Upper lobe of left lung (tissue), 6 donors: Measurements from ENCODE around the gene ULBP1. TPM values are rescaled to one million over a fixed set of nuclear protein-coding genes. Genes with fewer than 3 reads are reported as not detected.
"Not testable (repeated sequence)": the region's sequence is repeated elsewhere in the genome, so short reads cannot be mapped to it uniquely, and the experiment has no call there.

Experiments used
- ATAC-seq, 2 donors: fragments of 200-7000 bp; cut with Tn5 transposase; one replicate each; pipeline ENCODE4 v1.9.1; 2022; ENCODE audit warnings: mild to moderate bottlenecking in 2 of 2, moderate library complexity in 2 of 2; ENCODE audit not compliant: low FRiP score in 2 of 2
- DNase-seq, 2 donors: peaks; one replicate each; pipeline ENCODE4 v3.0.0-alpha.2; 2019 to 2020
- H3K27ac ChIP-seq, 4 donors: fragments of 200-600 bp; sonication (generic); one replicate each; pipeline ENCODE4 v1.5.1; 2016 to 2019
- H3K27me3 ChIP-seq, 4 donors: fragments of 200-600 bp; sonication (generic); one replicate each; pipeline ENCODE4 v1.5.1; 2017 to 2019
- H3K36me3 ChIP-seq, 4 donors: fragments of 200-600 bp; sonication (generic); one replicate each; pipeline ENCODE4 v1.5.1; 2016 to 2019
- H3K4me1 ChIP-seq, 4 donors: fragments of 200-600 bp; sonication (generic); one replicate each; pipeline ENCODE4 v1.5.1; 2018 to 2019
- H3K4me3 ChIP-seq, 4 donors: fragments of 200-600 bp; sonication (generic); one replicate each; pipeline ENCODE4 v1.5.1; 2017 to 2019; ENCODE audit warnings: mild to moderate bottlenecking in 2 of 4, moderate library complexity in 1 of 4
- H3K9me3 ChIP-seq, 4 donors: fragments of 200-600 bp; sonication (generic); one replicate each; pipeline ENCODE4 v1.5.1; 2018 to 2019
- EP300 ChIP-seq, 4 donors: sonication (generic); formaldehyde crosslinking; IDR thresholded peaks; one replicate each; pipeline ENCODE4 v1.5.1; 2017; ENCODE audit warnings: antibody characterized with exemption in 4 of 4, control low read depth in 2 of 4
- POLR2A ChIP-seq, 4 donors: fragments of 450-650 bp; IDR thresholded peaks; one replicate each; pipeline ENCODE4 v1.5.1; 2016 to 2017; ENCODE audit warnings: antibody characterized with exemption in 4 of 4, mild to moderate bottlenecking in 2 of 4
- POLR2AphosphoS5 ChIP-seq, 2 donors: sonication (generic); formaldehyde crosslinking; IDR thresholded peaks; one replicate each; pipeline ENCODE4 v1.5.1; 2017; ENCODE audit warnings: antibody characterized with exemption in 2 of 2
- WGBS, 2 donors: methylation state at CpG; one replicate each; pipeline ENCODE4 v1.1.5; 2017 to 2018; 5-methylcytosine and 5-hydroxymethylcytosine counted together
- total RNA-seq, 6 donors: library from RNA; depleted of rRNA in 4 of 6; stranded (reverse); fragments of >200 nt in 4 of 6; gene quantifications; one replicate each; pipeline versions ENCODE4 v1.1.0 to v1.2.1, GENCODE V29; 2016 to 2021
- TF ChIP-seq, protein P1 (sequence below), 6 experiments: fragments of 450-650 bp in 4 of 6; fragments of 200-600 bp in 2 of 6; sonication (generic) in 2 of 6; IDR thresholded peaks; one replicate each; pipeline ENCODE4 v1.5.1; 2016 to 2019; ENCODE audit warnings: antibody characterized with exemption in 6 of 6
- donor health status: DM: no; HTN: no; CAD: no; lungs with moderate emphysema.
- donor health status: DM: no; HTN: yes; CAD: no; lungs with severe emphysema.

The ULBP1 gene
- total RNA-seq, 6 donors from 2014 or later, result under 0.01 to 1.6 (median 0.80) TPM

DNA sequence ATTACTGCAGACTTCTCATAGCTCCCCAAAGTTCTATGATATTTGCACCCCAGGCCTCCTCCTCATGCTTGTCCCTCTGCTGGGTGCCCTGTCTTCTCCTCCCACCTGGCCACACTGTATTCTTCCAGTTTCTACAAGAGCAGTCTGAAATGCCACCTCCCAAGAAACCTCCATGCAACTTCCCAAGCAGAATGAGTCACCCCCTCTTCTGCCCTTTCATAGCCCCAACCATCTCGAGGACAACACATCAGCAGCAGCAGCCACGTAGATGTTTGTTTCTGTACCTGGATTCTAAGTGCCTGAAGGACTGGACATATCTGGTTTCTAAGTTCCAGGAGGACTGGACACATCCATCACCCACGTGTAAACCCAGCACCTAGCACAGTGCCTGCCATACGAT lies 28.5 kb upstream of the ULBP1 start:
- no peaks in the 10 kb centered on the region for H3K9me3 ChIP-seq
- no peak for DNase-seq
- H3K4me3 ChIP-seq, result no peak overlapping the region
- TF ChIP-seq POLR2A (IDR thresholded peaks at IDR 0.05) (no peak), POLR2AphosphoS5 (IDR thresholded peaks at IDR 0.05) (no peak), EP300 (IDR thresholded peaks at IDR 0.05) (no peak)
- TF ChIP-seq, protein P1, sequence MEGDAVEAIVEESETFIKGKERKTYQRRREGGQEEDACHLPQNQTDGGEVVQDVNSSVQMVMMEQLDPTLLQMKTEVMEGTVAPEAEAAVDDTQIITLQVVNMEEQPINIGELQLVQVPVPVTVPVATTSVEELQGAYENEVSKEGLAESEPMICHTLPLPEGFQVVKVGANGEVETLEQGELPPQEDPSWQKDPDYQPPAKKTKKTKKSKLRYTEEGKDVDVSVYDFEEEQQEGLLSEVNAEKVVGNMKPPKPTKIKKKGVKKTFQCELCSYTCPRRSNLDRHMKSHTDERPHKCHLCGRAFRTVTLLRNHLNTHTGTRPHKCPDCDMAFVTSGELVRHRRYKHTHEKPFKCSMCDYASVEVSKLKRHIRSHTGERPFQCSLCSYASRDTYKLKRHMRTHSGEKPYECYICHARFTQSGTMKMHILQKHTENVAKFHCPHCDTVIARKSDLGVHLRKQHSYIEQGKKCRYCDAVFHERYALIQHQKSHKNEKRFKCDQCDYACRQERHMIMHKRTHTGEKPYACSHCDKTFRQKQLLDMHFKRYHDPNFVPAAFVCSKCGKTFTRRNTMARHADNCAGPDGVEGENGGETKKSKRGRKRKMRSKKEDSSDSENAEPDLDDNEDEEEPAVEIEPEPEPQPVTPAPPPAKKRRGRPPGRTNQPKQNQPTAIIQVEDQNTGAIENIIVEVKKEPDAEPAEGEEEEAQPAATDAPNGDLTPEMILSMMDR (IDR thresholded peaks at IDR 0.05), result no peak
- no peaks in the 10 kb centered on the region for H3K36me3 ChIP-seq
- H3K4me1 ChIP-seq, result peaks cover 10 to 13% (median 12%) of the 10 kb centered on the region in 4 donors
- H3K27ac ChIP-seq, result no peak overlapping the region
- H3K27me3 ChIP-seq, result peaks cover 0 to 30% (median 13%) of the 10 kb centered on the region in 4 donors
- no peak for ATAC-seq
- 49 to 62% methylated on average over 4 of the region's 4 CpGs for WGBS, 2 donors

DNA sequence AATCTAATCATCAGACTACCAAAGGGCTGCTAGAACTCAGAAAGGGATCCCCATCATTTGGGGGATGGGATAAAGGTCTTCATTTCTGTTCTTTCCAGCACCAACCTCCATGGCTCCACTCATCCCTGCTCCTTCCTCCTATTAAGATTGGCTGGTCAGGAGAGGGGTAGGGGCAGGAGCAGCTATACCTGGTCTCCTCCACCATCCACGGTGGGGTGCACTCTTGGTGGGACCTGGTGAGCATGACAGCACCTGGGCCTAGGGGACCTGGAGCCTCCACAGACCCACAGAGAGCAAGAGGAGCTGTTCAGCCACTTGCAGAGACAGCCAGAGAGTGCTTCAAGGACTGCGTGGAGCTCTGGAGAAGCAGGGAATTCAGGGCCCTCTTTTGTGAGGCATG lies 28.1 kb upstream of the ULBP1 start:
- TF ChIP-seq, protein P1 (IDR thresholded peaks at IDR 0.05), result no peak
- TF ChIP-seq POLR2AphosphoS5 (IDR thresholded peaks at IDR 0.05) (no peak), POLR2A (IDR thresholded peaks at IDR 0.05) (no peak), EP300 (IDR thresholded peaks at IDR 0.05) (no peak)
- 58 to 62% methylated on average over 2 of the region's 2 CpGs for WGBS, 2 donors
- no peak for ATAC-seq
- no peaks in the 10 kb centered on the region for H3K36me3 ChIP-seq
- H3K27me3 ChIP-seq, result peaks cover 0 to 34% (median 15%) of the 10 kb centered on the region in 4 donors
- H3K4me3 ChIP-seq, result no peak overlapping the region
- no peak overlapping the region for H3K27ac ChIP-seq
- H3K4me1 ChIP-seq, result peaks cover 10 to 13% (median 12%) of the 10 kb centered on the region in 4 donors
- no peaks in the 10 kb centered on the region for H3K9me3 ChIP-seq
- DNase-seq, result no peak

DNA sequence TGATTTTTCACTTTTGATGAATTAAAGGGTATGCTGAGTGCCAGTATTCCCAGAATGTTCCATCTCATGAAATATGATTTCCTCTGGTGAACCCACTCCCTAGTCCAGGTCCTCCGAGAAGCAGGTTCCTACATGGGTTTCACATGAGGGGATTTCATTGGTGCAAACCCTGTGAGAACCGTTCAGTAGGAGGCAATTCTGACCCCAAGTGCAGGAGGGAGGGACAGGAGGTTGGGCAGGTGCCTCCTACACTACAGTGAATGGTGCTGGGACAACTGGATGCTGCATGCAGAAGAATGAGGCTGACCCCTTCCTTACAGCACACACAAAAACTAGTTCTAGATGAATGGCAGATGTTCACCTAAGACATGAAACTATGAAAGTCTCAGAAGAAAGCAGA lies 27.0 kb upstream of the ULBP1 start:
- Histone ChIP-seq H3K27me3 (peaks cover 0 to 36% (median 16%) of the 10 kb centered on the region in 4 donors), H3K27ac (no peak overlapping the region), H3K4me1 (peaks cover 14 to 21% (median 19%) of the 10 kb centered on the region in 4 donors), H3K4me3 (no peak overlapping the region), H3K36me3 (no peaks in the 10 kb centered on the region), H3K9me3 (no peaks in the 10 kb centered on the region)
- no peak for ATAC-seq
- DNase-seq, result no peak
- no peak for TF ChIP-seq POLR2A (IDR thresholded peaks at IDR 0.05)
- TF ChIP-seq EP300 (IDR thresholded peaks at IDR 0.05), result no peak
- no peak for TF ChIP-seq POLR2AphosphoS5 (IDR thresholded peaks at IDR 0.05)
- TF ChIP-seq, protein P1 (IDR thresholded peaks at IDR 0.05), result no peak
- 35 to 50% methylated on average over 2 of the region's 2 CpGs for WGBS, 2 donors

DNA sequence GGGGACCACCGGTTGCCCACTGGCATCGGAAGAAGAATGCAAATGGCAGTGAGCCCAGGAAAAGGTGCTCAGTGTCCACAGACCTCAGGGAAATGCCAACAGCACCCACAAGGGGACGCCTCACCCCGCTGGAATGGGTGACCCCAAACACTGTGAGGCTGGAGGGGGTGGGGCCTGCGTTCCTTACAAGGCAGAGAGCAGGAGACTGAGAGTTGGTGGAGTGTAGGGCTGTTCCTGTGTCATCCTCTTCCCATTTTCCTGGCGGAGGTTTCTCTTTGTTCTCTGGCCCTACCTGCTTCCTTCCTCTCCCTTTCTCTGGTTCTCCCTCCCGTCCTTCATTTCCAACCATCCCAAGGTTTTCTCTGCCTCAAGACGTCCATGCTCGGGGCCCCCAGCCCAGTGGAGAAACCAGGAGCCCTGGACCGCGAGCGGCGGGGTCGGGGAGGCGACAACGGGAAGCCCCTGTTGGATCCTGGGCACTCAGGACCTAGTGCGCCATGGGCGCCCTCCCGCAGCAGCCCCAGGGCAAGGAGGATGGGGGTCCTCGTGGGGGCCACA lies 25.7 kb upstream of the ULBP1 start:
- not testable (repeated sequence) for DNase-seq, H3K9me3 ChIP-seq, H3K36me3 ChIP-seq, ATAC-seq, H3K27ac ChIP-seq
- Histone ChIP-seq H3K4me3 (peak overlapping the region in 3 of 4 donors; percentile 40 to 50 (median 49)), H3K4me1 (peaks cover 19 to 27% (median 25%) of the 10 kb centered on the region in 4 donors), H3K27me3 (peaks cover 0 to 39% (median 16%) of the 10 kb centered on the region in 4 donors)
- 2 to 3% methylated on average over 14 to 16 of the region's 20 CpGs for WGBS, 2 donors

DNA sequence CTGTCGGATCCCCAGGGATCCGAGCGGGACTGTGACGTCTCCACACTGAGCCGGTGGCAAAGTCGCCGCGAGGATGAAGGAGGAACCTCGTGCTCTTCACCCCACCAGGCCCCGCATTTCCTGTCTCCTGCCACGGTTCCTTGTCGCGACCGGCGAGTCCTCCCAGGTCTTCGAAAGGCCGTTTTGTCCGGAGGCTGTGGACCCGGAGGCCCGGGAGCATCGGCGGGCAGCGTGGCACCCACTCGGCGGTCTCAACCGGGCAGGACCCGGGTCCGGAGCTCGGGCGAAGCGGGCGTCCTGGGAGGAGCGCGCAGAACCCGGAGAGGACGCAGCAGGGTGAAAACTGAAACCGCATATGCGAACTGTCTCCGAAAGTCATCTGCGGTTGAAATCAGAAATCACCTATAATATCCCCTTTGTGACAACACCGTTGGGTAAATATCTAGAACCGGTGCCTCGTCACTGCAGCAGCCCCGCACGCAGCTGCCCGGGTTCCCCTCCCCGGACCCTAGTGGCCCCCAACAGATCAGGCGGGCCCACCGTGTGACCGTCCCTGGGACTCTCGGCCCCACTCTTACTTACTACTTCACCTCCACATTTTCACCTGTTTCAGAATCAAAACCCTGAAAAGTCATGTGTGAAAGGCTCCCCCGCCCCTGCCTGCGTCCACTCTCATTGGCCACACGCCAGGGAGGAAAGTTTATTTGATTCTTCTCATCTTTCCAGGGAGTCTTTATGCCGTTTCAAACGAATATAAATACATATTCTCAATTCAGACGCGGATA lies 25.0 kb upstream of the ULBP1 start:
- TF ChIP-seq POLR2A (IDR thresholded peaks at IDR 0.05), result no peak
- TF ChIP-seq, protein P1 (IDR thresholded peaks at IDR 0.05), result no peak
- TF ChIP-seq POLR2AphosphoS5 (IDR thresholded peaks at IDR 0.05), result no peak
- TF ChIP-seq EP300 (IDR thresholded peaks at IDR 0.05), result no peak
- H3K4me1 ChIP-seq, result peaks cover 19 to 27% (median 25%) of the 10 kb centered on the region in 4 donors
- DNase-seq, result peak in 1 of 2 donors; percentile 85
- H3K36me3 ChIP-seq, result no peaks in the 10 kb centered on the region
- H3K4me3 ChIP-seq, result peak overlapping the region; percentile 5 to 50 (median 44)
- peaks cover 0 to 39% (median 16%) of the 10 kb centered on the region in 4 donors for H3K27me3 ChIP-seq
- WGBS, 2 donors, result 2 to 3% methylated on average over 29 to 58 of the region's 58 CpGs
- H3K9me3 ChIP-seq, result no peaks in the 10 kb centered on the region
- ATAC-seq, result no peak
- peak overlapping the region in 1 of 4 donors; percentile 32 for H3K27ac ChIP-seq
